IgD-negative memory B cell (primary cell): Measurements from ENCODE around the gene SH3BGRL3. TPM values are rescaled to one million over a fixed set of nuclear protein-coding genes. Genes with fewer than 3 reads are reported as not detected.
A peak's percentile ranks its signal among the peaks of the same experiment; 100 is the strongest.
"Not testable (repeated sequence)": the region's sequence is repeated elsewhere in the genome, so short reads cannot be mapped to it uniquely, and the experiment has no call there.

ENCODE experiments used
- H3K27ac Mint-ChIP-seq, 3 donors: one replicate each; pipeline ENCODE4 v1.8.0; 2020 to 2022; ENCODE audit warnings: mild to moderate bottlenecking in 3 of 3, mixed read lengths in 3 of 3, moderate library complexity in 1 of 3
- H3K27me3 Mint-ChIP-seq: one replicate; pipeline ENCODE4 v1.8.0; 2021; ENCODE audit warnings: mixed read lengths
- H3K36me3 Mint-ChIP-seq: one replicate; pipeline ENCODE4 v1.8.0; 2020; ENCODE audit warnings: mild to moderate bottlenecking, mixed read lengths
- H3K4me1 Mint-ChIP-seq, 3 donors: one replicate each; pipeline ENCODE4 v1.8.0; 2020 to 2022; ENCODE audit warnings: mixed read lengths in 3 of 3, mild to moderate bottlenecking in 1 of 3
- H3K4me3 Mint-ChIP-seq, 4 donors: one replicate each; pipeline ENCODE4 v1.8.0; 2020 to 2022; ENCODE audit warnings: mild to moderate bottlenecking in 4 of 4, mixed read lengths in 4 of 4, moderate library complexity in 3 of 4
- H3K9me3 Mint-ChIP-seq, 3 donors: one replicate each; pipeline ENCODE4 v1.8.0; 2020 to 2021; ENCODE audit warnings: mixed read lengths in 3 of 3, mild to moderate bottlenecking in 1 of 3
- polyA plus RNA-seq: library from polyadenylated mRNA; unstranded; fragments of 300-500 nt; fragmentation: Illumina TruSeq; gene quantifications from one replicate; pipeline ENCODE4 v1.2.3, GENCODE V29; 2021

The SH3BGRL3 gene
- polyA plus RNA-seq, 1 donor from 2014 or later, result 1,152 TPM

DNA sequence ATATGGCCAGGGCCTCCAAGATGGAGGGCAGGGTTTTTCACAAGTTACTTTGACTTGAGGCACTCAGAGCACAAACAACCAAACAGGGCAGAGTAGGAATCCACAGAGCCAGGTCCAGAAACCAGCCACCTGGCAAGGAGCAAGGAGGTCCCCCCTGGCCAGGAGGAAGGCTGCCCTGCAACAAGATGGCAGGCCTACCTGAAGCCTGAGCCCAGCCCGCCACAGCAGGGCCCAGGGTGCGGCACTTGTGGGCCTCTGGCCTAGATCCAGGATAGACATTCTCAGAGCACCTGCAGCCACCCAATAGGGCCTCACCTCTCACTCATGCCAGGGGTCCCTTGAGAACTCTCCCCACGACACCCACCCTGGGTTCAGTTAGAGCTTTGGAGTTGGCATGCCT, 11.5 kb downstream of the SH3BGRL3 start:
- peaks cover 43 to 62% (median 54%) of the 10 kb centered on the region in 3 donors for H3K4me1 Mint-ChIP-seq
- H3K9me3 Mint-ChIP-seq, result no peaks in the 10 kb centered on the region
- H3K27me3 Mint-ChIP-seq, result no peaks in the 10 kb centered on the region
- H3K27ac Mint-ChIP-seq, result peak overlapping the region; percentile 98 to 100 (median 100)
- peaks cover 2% of the 10 kb centered on the region for H3K36me3 Mint-ChIP-seq
- H3K4me3 Mint-ChIP-seq, result peak overlapping the region in 2 of 4 donors; percentile 46 to 88

DNA sequence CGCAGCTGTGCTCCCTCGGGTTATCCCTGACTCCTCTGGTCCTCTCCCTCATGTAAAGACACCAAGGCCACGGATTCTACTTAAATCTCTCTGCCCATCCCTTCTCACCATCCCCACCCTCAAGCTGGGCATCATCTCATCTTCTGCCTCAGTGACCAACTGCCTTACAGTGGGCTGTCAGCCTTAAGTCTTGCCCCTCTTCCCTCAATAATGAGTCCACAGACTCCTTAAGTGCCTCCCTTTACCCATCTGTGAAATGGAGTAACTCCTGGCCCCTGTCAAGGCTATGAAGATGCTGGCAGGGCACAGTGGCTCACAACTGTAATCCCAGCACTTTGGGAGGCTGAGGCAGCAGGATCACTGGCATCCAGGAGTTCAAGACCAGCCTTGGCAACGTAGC, 12.1 kb downstream of the SH3BGRL3 start:
- H3K27ac Mint-ChIP-seq, result peak overlapping the region; percentile 98 to 100 (median 100)
- H3K27me3 Mint-ChIP-seq, result no peaks in the 10 kb centered on the region
- peaks cover 2% of the 10 kb centered on the region for H3K36me3 Mint-ChIP-seq
- H3K4me3 Mint-ChIP-seq, result peak overlapping the region in 3 of 4 donors; percentile 46 to 88 (median 85)
- no peaks in the 10 kb centered on the region for H3K9me3 Mint-ChIP-seq
- H3K4me1 Mint-ChIP-seq, result peaks cover 42 to 60% (median 53%) of the 10 kb centered on the region in 3 donors

DNA sequence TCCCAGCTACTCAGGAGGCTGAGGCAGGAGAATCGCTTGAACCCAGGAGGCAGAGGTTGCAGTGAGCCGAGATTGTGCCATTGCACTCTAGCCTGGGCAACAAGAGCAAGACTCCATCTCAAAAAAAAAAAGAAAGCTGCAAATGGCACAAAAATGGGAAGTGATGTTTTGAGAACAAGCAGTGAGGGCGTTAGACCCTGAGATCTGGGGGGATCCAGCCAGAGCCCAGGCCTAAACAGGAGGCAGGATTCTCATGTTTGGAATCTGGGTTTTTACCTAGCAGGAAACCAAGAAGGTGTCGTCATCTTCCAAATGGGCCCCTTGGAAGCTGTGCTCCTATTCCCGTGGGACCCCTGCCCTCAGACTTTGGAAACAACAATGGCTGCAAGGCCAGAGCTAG, 12.8 kb downstream of the SH3BGRL3 start:
- H3K27ac Mint-ChIP-seq, result peak overlapping the region; percentile 85 to 100 (median 100)
- not testable (repeated sequence) for H3K27me3 Mint-ChIP-seq, H3K36me3 Mint-ChIP-seq, H3K9me3 Mint-ChIP-seq
- H3K4me1 Mint-ChIP-seq, result peaks cover 34 to 52% (median 46%) of the 10 kb centered on the region in 3 donors
- peak overlapping the region in 3 of 4 donors; percentile 46 to 85 (median 48) for H3K4me3 Mint-ChIP-seq

DNA sequence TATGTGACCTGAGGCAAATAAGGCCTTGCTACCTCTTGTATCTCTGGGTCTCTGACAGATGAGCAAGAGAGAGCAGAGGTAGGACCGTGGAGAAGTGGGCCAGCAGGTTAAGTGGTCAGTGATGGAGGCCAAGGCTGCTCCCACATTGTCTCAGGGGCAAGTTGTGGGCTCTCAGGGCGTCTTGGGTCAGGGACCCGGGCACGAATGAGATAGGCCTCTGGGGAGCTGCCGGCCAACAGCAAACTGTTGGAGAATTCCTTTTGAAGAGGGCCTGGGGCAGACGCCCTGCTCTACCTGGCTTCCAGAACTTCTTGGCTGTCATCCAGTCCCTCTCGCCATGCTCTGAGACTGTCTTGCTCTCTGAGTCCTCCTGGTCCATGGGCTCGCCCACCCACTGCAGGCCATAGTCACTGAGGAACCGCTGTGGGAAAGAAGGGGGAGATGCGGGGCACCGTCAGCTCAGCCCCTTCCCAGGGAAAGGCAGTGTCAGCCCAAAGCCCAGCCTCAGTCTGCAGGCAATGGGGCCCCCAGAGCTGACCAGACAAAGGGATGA, 14.1 kb downstream of the SH3BGRL3 start:
- H3K4me3 Mint-ChIP-seq, result peak overlapping the region in 1 of 4 donors; percentile 68
- no peaks in the 10 kb centered on the region for H3K27me3 Mint-ChIP-seq
- peaks cover 24 to 42% (median 35%) of the 10 kb centered on the region in 3 donors for H3K4me1 Mint-ChIP-seq
- no peaks in the 10 kb centered on the region for H3K9me3 Mint-ChIP-seq
- peak overlapping the region; percentile 31 to 65 (median 53) for H3K27ac Mint-ChIP-seq
- H3K36me3 Mint-ChIP-seq, result peaks cover 2% of the 10 kb centered on the region

DNA sequence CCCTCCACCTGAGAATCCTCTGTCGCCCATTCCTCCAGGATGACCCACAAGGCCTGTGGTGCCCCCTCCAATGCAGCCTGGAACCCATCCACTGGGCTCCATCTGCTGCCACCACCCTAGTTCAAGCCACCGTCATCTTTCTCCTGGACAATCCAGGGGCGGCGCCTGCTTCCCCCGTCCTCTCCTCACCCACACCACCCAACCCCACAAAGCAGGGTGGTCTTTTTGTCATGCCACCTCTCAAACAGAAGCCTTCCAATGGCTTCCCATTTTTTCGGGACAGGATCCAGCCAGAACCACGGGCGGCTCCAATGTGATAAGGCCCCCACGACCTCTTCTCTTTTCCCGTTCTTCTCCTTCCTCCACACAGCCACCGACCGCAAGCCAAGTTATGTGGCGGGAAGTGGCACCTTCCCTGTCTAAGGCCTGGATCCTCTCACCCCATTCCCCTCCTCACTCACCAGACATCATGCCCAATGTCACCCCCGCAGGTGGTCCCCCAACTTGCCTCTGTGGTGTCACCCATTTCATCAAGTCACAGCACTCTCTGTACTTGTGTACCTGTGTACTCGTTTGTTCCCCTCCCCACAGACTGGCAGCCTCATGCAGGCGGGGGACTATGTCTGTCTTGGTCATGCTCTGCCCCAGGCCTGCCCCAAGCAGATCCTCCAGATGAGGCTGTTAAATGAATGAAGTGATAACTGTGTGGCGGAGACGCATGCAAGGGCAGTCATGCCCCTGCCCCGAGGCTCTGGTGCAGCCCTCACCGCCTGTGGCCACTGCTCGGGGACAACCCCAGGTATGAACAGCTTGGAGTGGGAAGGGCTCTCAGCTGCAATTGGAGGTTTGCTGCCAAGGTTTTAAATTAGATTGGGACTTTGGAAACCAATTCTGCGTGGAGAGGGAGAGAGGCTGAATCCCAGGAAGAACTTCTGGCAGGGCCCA, 15.6 kb downstream of the SH3BGRL3 start:
- Mint-ChIP-seq H3K4me1 (peaks cover 20 to 38% (median 23%) of the 10 kb centered on the region in 3 donors), H3K27me3 (no peaks in the 10 kb centered on the region), H3K4me3 (peak overlapping the region in 2 of 4 donors; percentile 36 to 42), H3K27ac (peak overlapping the region in 2 of 3 donors; percentile 47 to 73), H3K36me3 (peaks cover 2% of the 10 kb centered on the region), H3K9me3 (no peaks in the 10 kb centered on the region)

DNA sequence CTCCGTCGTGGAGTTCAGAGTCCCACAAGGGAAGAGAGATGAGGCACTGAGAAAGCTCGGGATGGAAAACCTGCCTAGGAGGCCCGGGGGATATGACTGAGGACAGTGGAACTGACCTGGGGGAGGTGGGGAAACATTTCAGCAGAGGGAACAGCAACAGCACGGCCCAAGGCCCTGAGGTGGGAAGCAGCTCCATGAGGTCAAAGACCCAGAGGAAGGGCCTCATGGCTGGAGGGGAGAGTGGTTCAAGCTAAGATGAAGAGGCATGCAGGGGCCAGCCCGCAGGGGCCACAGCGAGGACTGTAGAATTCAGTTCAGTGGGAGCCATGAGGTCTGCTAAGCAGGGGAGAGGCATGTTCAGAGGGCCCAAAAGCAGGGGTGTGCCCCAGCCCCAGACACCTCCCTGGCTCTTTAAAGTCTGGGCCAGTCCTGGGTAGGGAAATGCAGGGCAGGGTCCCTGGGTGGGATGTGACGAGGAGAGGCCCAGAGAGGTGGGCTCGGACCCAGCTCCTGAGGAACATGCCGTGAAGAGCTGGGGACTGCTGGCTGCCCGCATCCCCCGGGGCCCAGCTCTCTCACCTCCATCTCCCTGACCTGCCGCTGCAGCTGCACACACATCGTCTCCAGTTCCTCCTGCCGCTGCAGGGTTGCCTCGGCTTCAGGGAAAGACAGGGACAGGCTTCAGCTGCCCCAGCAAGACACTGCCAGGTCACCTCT, 16.6 kb downstream of the SH3BGRL3 start:
- Mint-ChIP-seq H3K27me3 (no peaks in the 10 kb centered on the region), H3K9me3 (no peaks in the 10 kb centered on the region), H3K4me3 (no peak overlapping the region), H3K27ac (no peak overlapping the region), H3K4me1 (peaks cover 16 to 28% (median 20%) of the 10 kb centered on the region in 3 donors), H3K36me3 (peaks cover 2% of the 10 kb centered on the region)

DNA sequence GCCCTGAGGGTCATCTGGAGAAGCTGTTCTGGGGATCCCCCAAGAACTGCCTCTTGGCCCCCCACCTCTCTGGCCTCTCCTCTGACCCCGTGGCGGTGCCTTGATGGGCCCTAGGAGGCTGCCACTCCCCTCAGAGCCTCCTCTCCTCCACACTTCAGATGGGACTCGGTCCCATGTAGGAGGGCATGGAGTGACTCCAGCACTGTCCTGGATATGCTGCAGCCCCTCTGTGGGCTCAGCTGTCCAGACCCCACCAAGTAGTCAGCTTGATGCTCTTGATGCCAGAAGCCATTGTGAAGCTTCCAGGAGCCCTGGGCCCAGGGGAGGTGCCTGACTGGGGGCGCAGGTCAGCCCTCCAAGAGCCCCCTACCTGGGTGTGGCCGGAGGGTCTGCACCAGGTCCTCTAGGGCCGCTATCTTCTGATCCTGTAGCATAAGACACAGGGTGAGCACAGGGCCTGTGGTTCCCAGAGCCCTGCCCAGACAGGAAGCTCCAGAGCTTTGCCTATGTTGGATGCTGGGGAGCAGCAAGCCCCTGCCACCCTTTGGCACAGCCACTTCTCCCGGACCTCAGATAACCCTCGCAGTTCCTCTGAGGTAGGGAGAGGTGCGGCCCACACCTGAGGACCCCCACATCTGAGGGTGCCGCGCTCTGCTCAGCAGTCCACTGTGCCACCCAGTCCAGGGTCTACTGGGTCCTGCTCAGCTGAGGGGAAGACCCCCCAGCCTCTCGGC, 17.3 kb downstream of the SH3BGRL3 start:
- Mint-ChIP-seq H3K4me1 (peaks cover 11 to 21% (median 16%) of the 10 kb centered on the region in 3 donors), H3K27ac (no peak overlapping the region), H3K4me3 (no peak overlapping the region), H3K27me3 (no peaks in the 10 kb centered on the region), H3K9me3 (no peaks in the 10 kb centered on the region), H3K36me3 (peaks cover 2% of the 10 kb centered on the region)

DNA sequence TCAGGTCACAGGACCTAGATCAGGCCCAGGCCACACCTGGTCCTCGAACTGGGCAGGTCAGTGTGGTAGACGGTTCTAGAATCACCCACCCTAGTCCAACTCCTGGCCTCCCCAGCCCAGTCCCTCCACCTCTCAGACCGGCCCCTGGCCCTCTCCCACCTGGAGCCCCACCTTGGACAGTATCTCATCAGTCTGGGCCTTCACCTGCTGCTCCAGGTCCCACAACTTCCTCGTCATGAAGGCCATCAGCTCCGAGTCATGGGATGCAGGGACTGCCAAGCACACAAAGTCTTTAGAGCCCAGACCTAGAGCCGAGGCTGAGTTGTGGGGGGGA, 17.9 kb downstream of the SH3BGRL3 start:
- Mint-ChIP-seq H3K9me3 (no peaks in the 10 kb centered on the region), H3K27me3 (no peaks in the 10 kb centered on the region), H3K36me3 (peaks cover 2% of the 10 kb centered on the region), H3K27ac (no peak overlapping the region), H3K4me3 (no peak overlapping the region), H3K4me1 (peaks cover 9 to 20% (median 13%) of the 10 kb centered on the region in 3 donors)

DNA sequence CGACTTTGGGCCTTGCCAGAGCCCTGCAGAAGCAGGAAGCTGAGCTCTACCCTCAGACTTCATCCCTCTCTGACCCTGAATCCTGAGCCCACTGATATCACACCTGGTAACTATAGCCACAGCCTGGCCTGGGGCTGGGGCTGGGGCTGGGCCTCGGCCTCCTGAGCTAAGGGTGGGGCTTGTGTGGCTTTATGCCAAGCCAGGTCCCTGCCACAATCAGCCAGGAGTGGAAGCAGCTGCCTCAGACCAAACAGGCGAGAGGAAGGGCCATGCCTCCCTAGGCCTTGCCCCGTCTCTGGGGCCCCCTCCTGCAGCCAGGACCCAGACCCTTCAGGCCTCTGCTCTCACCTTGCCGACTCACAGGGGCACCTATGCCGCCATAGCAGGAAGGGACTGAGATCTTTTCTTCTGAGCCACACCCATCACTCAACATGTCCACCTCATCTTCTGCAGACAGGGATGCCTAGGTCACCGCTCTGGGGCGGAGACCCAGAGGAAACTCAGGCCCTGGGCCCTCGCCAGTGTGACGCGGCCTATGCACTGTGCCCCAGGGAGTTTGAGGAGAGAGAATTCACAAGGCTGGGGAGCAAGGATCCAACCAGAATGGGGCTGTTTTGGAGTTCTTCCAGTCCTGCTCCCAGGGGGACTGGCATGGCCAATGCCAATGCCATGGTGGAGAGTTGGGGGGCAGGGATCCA, 20.8 kb downstream of the SH3BGRL3 start:
- no peaks in the 10 kb centered on the region for H3K9me3 Mint-ChIP-seq
- no peaks in the 10 kb centered on the region for H3K27me3 Mint-ChIP-seq
- H3K4me3 Mint-ChIP-seq, result no peak overlapping the region
- peaks cover 5 to 15% (median 8%) of the 10 kb centered on the region in 3 donors for H3K4me1 Mint-ChIP-seq
- H3K27ac Mint-ChIP-seq, result no peak overlapping the region
- no peaks in the 10 kb centered on the region for H3K36me3 Mint-ChIP-seq

DNA sequence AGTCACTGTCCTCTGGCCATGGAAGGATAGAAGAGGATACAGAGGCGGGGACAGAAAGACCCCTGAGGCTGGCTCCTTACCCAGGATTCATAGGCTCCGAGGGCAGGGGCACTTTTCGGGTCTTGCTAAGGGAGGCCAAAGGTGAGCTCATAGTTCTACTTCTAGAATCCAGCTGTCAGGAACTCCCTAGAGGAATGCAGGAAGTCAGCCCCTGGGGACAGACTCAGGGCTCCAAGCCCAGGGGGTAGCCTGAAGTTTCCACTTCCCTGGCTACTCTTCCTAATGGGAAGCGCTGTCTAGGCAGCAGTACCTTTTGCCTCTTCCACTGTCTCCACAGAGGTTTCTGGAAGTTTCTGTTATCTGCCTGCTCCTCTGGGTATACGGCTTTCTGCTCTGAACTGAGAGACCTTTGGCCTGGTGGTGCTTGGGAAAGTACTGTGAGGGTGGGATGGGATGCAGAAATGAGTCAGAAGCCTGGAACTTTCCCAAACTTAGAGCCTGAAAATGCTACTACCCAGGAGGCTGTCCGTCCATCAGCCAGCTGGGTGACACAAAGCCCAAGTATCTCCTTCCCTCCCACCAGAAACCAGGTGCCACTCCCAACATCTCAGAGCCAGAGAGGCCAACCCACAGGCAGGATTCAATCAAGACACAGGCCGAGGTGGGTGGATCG, 23.0 kb downstream of the SH3BGRL3 start:
- Mint-ChIP-seq H3K4me1 (peaks cover 20 to 32% (median 26%) of the 10 kb centered on the region in 3 donors), H3K27ac (no peak overlapping the region)

DNA sequence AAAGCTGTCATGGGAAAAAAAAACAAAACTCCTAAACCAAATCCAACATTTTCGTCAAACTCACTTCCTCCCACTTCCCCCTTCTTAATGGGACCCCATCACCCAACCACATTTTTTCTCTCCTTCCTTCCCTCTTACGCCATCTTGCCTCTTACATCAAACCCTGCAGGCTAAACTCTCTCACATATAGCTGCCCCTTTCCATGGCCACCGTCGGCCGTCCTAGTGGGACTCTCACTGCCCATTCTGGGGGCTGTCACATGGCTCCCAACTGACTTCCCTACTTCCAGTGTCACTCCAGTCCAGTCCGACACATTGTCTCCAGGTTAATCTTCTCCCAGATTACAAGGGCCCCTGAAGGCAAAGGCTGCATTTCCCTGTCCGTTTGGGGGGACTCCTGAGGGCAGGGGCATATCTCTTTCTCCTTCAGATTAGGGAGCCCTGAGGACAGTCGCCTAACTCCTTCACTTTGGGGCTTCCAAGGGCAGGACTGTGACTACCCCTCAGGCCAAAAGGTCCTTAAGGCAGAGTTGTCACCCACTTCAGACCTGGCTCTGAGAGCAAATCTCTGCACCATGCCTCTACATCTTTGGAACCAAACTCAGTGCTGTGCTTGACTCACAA, 25.9 kb downstream of the SH3BGRL3 start:
- Mint-ChIP-seq H3K36me3 (peaks cover 3% of the 10 kb centered on the region), H3K4me1 (peaks cover 20 to 24% (median 23%) of the 10 kb centered on the region in 3 donors), H3K4me3 (peak overlapping the region; percentile 93 to 100 (median 97)), H3K27me3 (no peaks in the 10 kb centered on the region), H3K9me3 (no peaks in the 10 kb centered on the region), H3K27ac (peak overlapping the region; percentile 92 to 98 (median 96))

More for the DNA sequence above, 23.0 kb downstream of the SH3BGRL3 start:
- Mint-ChIP-seq H3K9me3 (no peaks in the 10 kb centered on the region), H3K27me3 (no peaks in the 10 kb centered on the region), H3K4me3 (peak overlapping the region in 2 of 4 donors; percentile 7 to 20), H3K36me3 (peaks cover 3% of the 10 kb centered on the region)

DNA sequence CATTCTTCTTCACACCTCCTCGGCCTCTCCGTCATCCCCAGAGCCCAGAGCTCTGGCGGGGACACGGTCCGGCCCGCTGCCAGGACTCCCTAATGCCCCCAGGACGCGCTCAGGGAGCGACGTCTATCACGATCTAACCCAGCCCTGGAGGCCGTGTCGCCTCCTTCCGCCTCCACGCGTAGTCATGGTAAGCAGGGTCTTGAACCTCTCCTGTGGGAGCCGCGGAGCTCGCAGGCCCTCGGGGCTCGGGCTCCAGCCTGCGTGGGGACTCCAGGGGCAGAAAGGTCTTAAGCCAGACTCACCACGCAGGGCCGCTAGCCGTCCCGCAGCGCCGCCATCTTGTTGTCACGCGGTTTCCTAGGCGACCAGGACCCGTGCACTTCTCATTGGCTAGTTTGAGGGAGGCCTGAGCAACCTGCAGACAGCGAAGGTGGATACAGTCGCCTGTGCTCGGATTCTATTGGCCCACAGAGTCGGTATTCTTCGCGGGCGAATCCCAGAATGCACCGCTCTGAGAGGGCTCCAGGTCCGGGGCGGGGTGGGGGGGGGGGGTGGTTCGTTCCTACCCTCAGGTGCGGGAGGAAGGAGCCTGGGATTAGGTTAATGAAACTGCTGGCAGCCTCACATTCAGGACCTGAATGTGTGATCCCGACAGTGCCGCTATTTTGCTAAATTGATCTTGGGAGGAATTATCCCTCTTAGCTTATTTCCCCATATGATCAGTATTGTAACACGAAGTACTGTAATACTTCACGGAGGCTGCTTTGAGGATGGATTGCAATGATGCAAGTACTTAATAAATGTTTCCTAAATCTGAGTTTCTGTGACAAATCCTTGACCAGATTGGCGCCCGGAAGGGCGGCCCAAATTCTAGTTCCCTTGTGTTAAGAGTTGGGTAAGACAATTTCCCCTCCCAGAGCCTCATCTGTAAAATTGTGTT, 26.7 kb downstream of the SH3BGRL3 start, which contains the start of gene UBXN11:
UBXN11 (minus strand) TSS at position 347 of the 940 bp plus-strand sequence. CDS start 3,753 bp downstream, outside the sequence.
- Mint-ChIP-seq H3K36me3 (peaks cover 3% of the 10 kb centered on the region), H3K4me3 (peak within 1 kb of the TSS; percentile 93 to 100 (median 97)), H3K9me3 (no peaks in the 10 kb centered on the region), H3K4me1 (peaks cover 20 to 24% (median 23%) of the 10 kb centered on the region in 3 donors), H3K27me3 (no peaks in the 10 kb centered on the region), H3K27ac (peak within 1 kb of the TSS; percentile 92 to 98 (median 96))
